Natural killer cell treated with Interleukin-12 subunit alpha and Interleukin-12 subunit beta and Interleukin-15 and Interleukin-18, amount 100 ng/mL, for 72 hours (primary cell): Measurements from ENCODE around the gene EIF5B. TPM values are rescaled to one million over a fixed set of nuclear protein-coding genes. Genes with fewer than 3 reads are reported as not detected.
"Not testable (repeated sequence)": the region's sequence is repeated elsewhere in the genome, so short reads cannot be mapped to it uniquely, and the experiment has no call there.

Experiments used
- ATAC-seq, 2 donors: fragments of 150-1000 bp; cut with Tn5 transposase in 1 of 2; sonication (Bioruptor Pico), chemical (Tn5 transposase) in 1 of 2; 2 replicates each; pipeline ENCODE4 v1.10.0; 2021
- DNase-seq: peaks from one replicate; pipeline ENCODE4 v3.0.0; 2022; ENCODE audit warnings: low spot score
- H3K27ac Mint-ChIP-seq, 2 donors: 1 replicate in 1 of 2; 2 replicates in 1 of 2; pipeline ENCODE4 v1.8.0; 2022; ENCODE audit warnings: mixed read lengths in 2 of 2, mild to moderate bottlenecking in 1 of 2, moderate library complexity in 1 of 2
- H3K27me3 Mint-ChIP-seq, 2 donors: 1 replicate in 1 of 2; 2 replicates in 1 of 2; pipeline ENCODE4 v1.8.0; 2022; ENCODE audit warnings: mixed read lengths in 2 of 2
- H3K36me3 Mint-ChIP-seq: one replicate; pipeline ENCODE4 v1.8.0; 2022; ENCODE audit warnings: mixed read lengths
- H3K4me1 Mint-ChIP-seq, 2 donors: 1 replicate in 1 of 2; 2 replicates in 1 of 2; pipeline ENCODE4 v1.8.0; 2022; ENCODE audit warnings: low read depth in 2 of 2, mixed read lengths in 2 of 2, mild to moderate bottlenecking in 1 of 2
- H3K4me3 Mint-ChIP-seq: one replicate; pipeline ENCODE4 v1.8.0; 2022; ENCODE audit warnings: mixed read lengths
- H3K9me3 Mint-ChIP-seq: 2 replicates; pipeline ENCODE4 v1.8.0; 2022; ENCODE audit warnings: mixed read lengths
- total RNA-seq, 2 donors: library from RNA; stranded (reverse); gene quantifications; one replicate each; pipeline ENCODE4 v1.2.3, GENCODE V29; 2022

Gene EIF5B
- total RNA-seq, 2 donors from 2014 or later: 64.7 to 82.6 TPM

- Mint-ChIP-seq H3K4me1 (peaks cover 49 to 50% of the 10 kb centered on the region in 2 donors), H3K27ac (no peak overlapping the region), H3K9me3 (no peaks in the 10 kb centered on the region), H3K36me3 (no peaks in the 10 kb centered on the region), H3K27me3 (no peaks in the 10 kb centered on the region), H3K4me3 (no peak overlapping the region)
- ATAC-seq (no peak), DNase-seq (no peak)
Measured at GRCh38 chr2:99346218-99346617, 9.0 kb downstream of the EIF5B start.

GRCh38 chr2:99348173-99348572 lies 11.0 kb downstream of the EIF5B start:
- Mint-ChIP-seq H3K4me3 (no peak overlapping the region), H3K4me1 (peaks cover 37 to 46% of the 10 kb centered on the region in 2 donors), H3K9me3 (no peaks in the 10 kb centered on the region), H3K36me3 (no peaks in the 10 kb centered on the region), H3K27ac (peak overlapping the region in 1 of 2 donors; percentile 7), H3K27me3 (no peaks in the 10 kb centered on the region)
- ATAC-seq (peak in 1 of 2 donors; percentile 51), DNase-seq (no peak)

- H3K27ac Mint-ChIP-seq: no peak overlapping the region
- H3K36me3 Mint-ChIP-seq: no peaks in the 10 kb centered on the region
- no peak for DNase-seq
- H3K4me1 Mint-ChIP-seq: peaks cover 43 to 48% of the 10 kb centered on the region in 2 donors
- ATAC-seq: no peak
- H3K9me3 Mint-ChIP-seq: no peaks in the 10 kb centered on the region
- H3K4me3 Mint-ChIP-seq: no peak overlapping the region
- no peaks in the 10 kb centered on the region for H3K27me3 Mint-ChIP-seq
Measured at GRCh38 chr2:99350194-99350593, 13.0 kb downstream of the EIF5B start.

GRCh38 chr2:99354070-99354469 lies 16.9 kb downstream of the EIF5B start:
- Mint-ChIP-seq H3K4me3 (no peak overlapping the region), H3K4me1 (peaks cover 34 to 41% of the 10 kb centered on the region in 2 donors)

GRCh38 chr2:99354825-99355224 lies 17.6 kb downstream of the EIF5B start:
- DNase-seq, ATAC-seq, H3K9me3 Mint-ChIP-seq, H3K4me3 Mint-ChIP-seq, H3K36me3 Mint-ChIP-seq, H3K27me3 Mint-ChIP-seq: not testable (repeated sequence)
- Mint-ChIP-seq H3K27ac (peak overlapping the region in 1 of 2 donors; percentile 45), H3K4me1 (peaks cover 31 to 37% of the 10 kb centered on the region in 2 donors)

More at GRCh38 chr2:99354070-99354469, 16.9 kb downstream of the EIF5B start:
- Mint-ChIP-seq H3K27me3 (no peaks in the 10 kb centered on the region), H3K9me3 (no peaks in the 10 kb centered on the region), H3K36me3 (no peaks in the 10 kb centered on the region), H3K27ac (no peak overlapping the region)
- no peak for DNase-seq
- ATAC-seq: no peak

- DNase-seq (no peak), ATAC-seq (no peak)
- no peaks in the 10 kb centered on the region for H3K9me3 Mint-ChIP-seq
- no peak overlapping the region for H3K27ac Mint-ChIP-seq
- H3K4me1 Mint-ChIP-seq: peaks cover 22 to 26% of the 10 kb centered on the region in 2 donors
- peaks cover 11% of the 10 kb centered on the region for H3K36me3 Mint-ChIP-seq
- H3K27me3 Mint-ChIP-seq: no peaks in the 10 kb centered on the region
- no peak overlapping the region for H3K4me3 Mint-ChIP-seq
Measured at GRCh38 chr2:99356853-99357252, 19.7 kb downstream of the EIF5B start.

- no peaks in the 10 kb centered on the region for H3K9me3 Mint-ChIP-seq
- no peak overlapping the region for H3K4me3 Mint-ChIP-seq
Measured at GRCh38 chr2:99365661-99366060, 28.5 kb downstream of the EIF5B start.

GRCh38 chr2:99368854-99369253 lies 31.7 kb downstream of the EIF5B start:
- not testable (repeated sequence) for DNase-seq, H3K27me3 Mint-ChIP-seq, ATAC-seq, H3K4me3 Mint-ChIP-seq, H3K27ac Mint-ChIP-seq, H3K4me1 Mint-ChIP-seq, H3K9me3 Mint-ChIP-seq
- H3K36me3 Mint-ChIP-seq: peaks cover 36% of the 10 kb centered on the region

More at GRCh38 chr2:99365661-99366060, 28.5 kb downstream of the EIF5B start:
- DNase-seq (no peak), ATAC-seq (no peak)
- no peaks in the 10 kb centered on the region for H3K4me1 Mint-ChIP-seq
- no peaks in the 10 kb centered on the region for H3K27me3 Mint-ChIP-seq
- H3K27ac Mint-ChIP-seq: no peak overlapping the region
- peaks cover 39% of the 10 kb centered on the region for H3K36me3 Mint-ChIP-seq

- no peak overlapping the region for H3K4me3 Mint-ChIP-seq
- no peaks in the 10 kb centered on the region for H3K9me3 Mint-ChIP-seq
- DNase-seq (no peak), ATAC-seq (no peak)
- peaks cover 0 to 7% of the 10 kb centered on the region in 2 donors for H3K4me1 Mint-ChIP-seq
- H3K36me3 Mint-ChIP-seq: peaks cover 45% of the 10 kb centered on the region
- no peaks in the 10 kb centered on the region for H3K27me3 Mint-ChIP-seq
- no peak overlapping the region for H3K27ac Mint-ChIP-seq
Measured at GRCh38 chr2:99373144-99373543, 36.0 kb downstream of the EIF5B start.

- DNase-seq: no peak
- Mint-ChIP-seq H3K27me3 (no peaks in the 10 kb centered on the region), H3K36me3 (peaks cover 49% of the 10 kb centered on the region), H3K9me3 (no peaks in the 10 kb centered on the region), H3K4me3 (no peak overlapping the region), H3K4me1 (peaks cover 0 to 9% of the 10 kb centered on the region in 2 donors), H3K27ac (no peak overlapping the region)
- no peak for ATAC-seq
Measured at GRCh38 chr2:99374747-99375146, 37.6 kb downstream of the EIF5B start.

GRCh38 chr2:99376254-99376864 lies 39.2 kb downstream of the EIF5B start:
- peaks cover 53% of the 10 kb centered on the region for H3K36me3 Mint-ChIP-seq
- H3K9me3 Mint-ChIP-seq: no peaks in the 10 kb centered on the region
- no peak for DNase-seq
- H3K4me1 Mint-ChIP-seq: peaks cover 7 to 20% of the 10 kb centered on the region in 2 donors
- no peak overlapping the region for H3K4me3 Mint-ChIP-seq
- H3K27ac Mint-ChIP-seq: no peak overlapping the region
- no peaks in the 10 kb centered on the region for H3K27me3 Mint-ChIP-seq
- no peak for ATAC-seq

GRCh38 chr2:99377879-99378278 lies 40.7 kb downstream of the EIF5B start:
- peak; percentile 61 to 95 for ATAC-seq
- Mint-ChIP-seq H3K36me3 (peaks cover 42% of the 10 kb centered on the region), H3K27ac (peak overlapping the region in 1 of 2 donors; percentile 52)

GRCh38 chr2:99380376-99381010 lies 43.3 kb downstream of the EIF5B start:
- Mint-ChIP-seq H3K4me3 (peak overlapping the region; percentile 42), H3K36me3 (peaks cover 40% of the 10 kb centered on the region), H3K9me3 (no peaks in the 10 kb centered on the region), H3K4me1 (peaks cover 7 to 20% of the 10 kb centered on the region in 2 donors), H3K27ac (peak overlapping the region in 1 of 2 donors; percentile 20), H3K27me3 (no peaks in the 10 kb centered on the region)
- DNase-seq (no peak), ATAC-seq (peak in 1 of 2 donors; percentile 63)

More at GRCh38 chr2:99377879-99378278, 40.7 kb downstream of the EIF5B start:
- no peaks in the 10 kb centered on the region for H3K9me3 Mint-ChIP-seq
- no peak for DNase-seq
- no peaks in the 10 kb centered on the region for H3K27me3 Mint-ChIP-seq
- H3K4me1 Mint-ChIP-seq: peaks cover 7 to 20% of the 10 kb centered on the region in 2 donors
- no peak overlapping the region for H3K4me3 Mint-ChIP-seq

GRCh38 chr2:99382143-99382542 lies 45.0 kb downstream of the EIF5B start:
- ATAC-seq (no peak), DNase-seq (no peak)
- Mint-ChIP-seq H3K27me3 (no peaks in the 10 kb centered on the region), H3K4me1 (peaks cover 7 to 25% of the 10 kb centered on the region in 2 donors), H3K27ac (no peak overlapping the region), H3K36me3 (peaks cover 35% of the 10 kb centered on the region), H3K9me3 (no peaks in the 10 kb centered on the region), H3K4me3 (no peak overlapping the region)
